Suprapubic skin (tissue), 4 donors: ENCODE data around the gene TCERG1L. TPM values are rescaled to one million over a fixed set of nuclear protein-coding genes. Genes with fewer than 3 reads are reported as not detected.
A peak's percentile ranks its signal among the peaks of the same experiment; 100 is the strongest.

Experiments
- DNase-seq, 2 donors: peaks; one replicate each; pipeline ENCODE4 v3.0.0-alpha.2; 2019; ENCODE audit warnings: low spot score in 2 of 2
- H3K27ac ChIP-seq: fragments of 200-600 bp; sonication (generic); one replicate; pipeline ENCODE4 v1.5.1; 2019
- H3K27me3 ChIP-seq: fragments of 200-600 bp; sonication (generic); one replicate; pipeline ENCODE4 v1.5.1; 2019
- H3K36me3 ChIP-seq: fragments of 200-600 bp; sonication (generic); one replicate; pipeline ENCODE4 v1.5.1; 2019
- H3K4me1 ChIP-seq: fragments of 200-600 bp; sonication (generic); one replicate; pipeline ENCODE4 v1.5.1; 2019
- H3K4me3 ChIP-seq: fragments of 200-600 bp; sonication (generic); one replicate; pipeline ENCODE4 v1.5.1; 2019; ENCODE audit warnings: mild to moderate bottlenecking
- H3K9me3 ChIP-seq: fragments of 200-600 bp; sonication (generic); one replicate; pipeline ENCODE4 v1.5.1; 2019
- CTCF ChIP-seq, 2 donors: fragments of 200-600 bp in 1 of 2; fragments of 450-650 bp in 1 of 2; sonication (generic) in 1 of 2; IDR thresholded peaks; one replicate each; pipeline ENCODE4 v1.5.1; 2016 to 2019; ENCODE audit warnings: antibody characterized with exemption in 2 of 2, mild to moderate bottlenecking in 1 of 2, moderate library complexity in 1 of 2
- EP300 ChIP-seq: sonication (generic); formaldehyde crosslinking; IDR thresholded peaks from one replicate; pipeline ENCODE4 v1.6.1; 2017; ENCODE audit warnings: antibody characterized with exemption
- POLR2A ChIP-seq, 2 donors: fragments of 450-650 bp; IDR thresholded peaks; one replicate each; pipeline ENCODE4 v1.6.1; 2017; ENCODE audit warnings: antibody characterized with exemption in 2 of 2, mild to moderate bottlenecking in 2 of 2, moderate library complexity in 2 of 2
- POLR2AphosphoS5 ChIP-seq, 3 donors: sonication (generic); formaldehyde crosslinking; IDR thresholded peaks; one replicate each; pipeline ENCODE4 v1.6.1; 2017; ENCODE audit warnings: antibody characterized with exemption in 3 of 3
- WGBS: methylation state at CpG from one replicate; pipeline ENCODE4 v1.1.5; 2018; 5-methylcytosine and 5-hydroxymethylcytosine counted together
- total RNA-seq, 4 donors: library from RNA; depleted of rRNA; stranded (reverse); fragments of >200 nt; gene quantifications; one replicate each; pipeline ENCODE4 v1.1.0, GENCODE V29; 2016

TCERG1L gene
- total RNA-seq, 4 donors from 2014 or later, result 0.32 to 1.0 (median 0.51) TPM

GRCh38 chr10:131135716-131136115 lies 175.8 kb downstream of the TCERG1L start:
- TF ChIP-seq POLR2AphosphoS5 (IDR thresholded peaks at IDR 0.05), result no peak
- TF ChIP-seq EP300, result no peak
- TF ChIP-seq CTCF (IDR thresholded peaks at IDR 0.05), result no peak
- no peak for TF ChIP-seq POLR2A (IDR thresholded peaks at IDR 0.05)
- no peak for DNase-seq
- no peaks in the 10 kb centered on the region for H3K36me3 ChIP-seq
- H3K27me3 ChIP-seq, result peaks cover 6% of the 10 kb centered on the region
- H3K4me1 ChIP-seq, result peaks cover 22% of the 10 kb centered on the region
- no peak overlapping the region for H3K4me3 ChIP-seq
- no peaks in the 10 kb centered on the region for H3K9me3 ChIP-seq
- WGBS, result 85% methylated on average over 9 of the region's 12 CpGs
- no peak overlapping the region for H3K27ac ChIP-seq

- TF ChIP-seq CTCF (IDR thresholded peaks at IDR 0.05), result no peak
- TF ChIP-seq EP300, result no peak
- no peak for TF ChIP-seq POLR2A (IDR thresholded peaks at IDR 0.05)
- no peak for TF ChIP-seq POLR2AphosphoS5 (IDR thresholded peaks at IDR 0.05)
- no peaks in the 10 kb centered on the region for H3K9me3 ChIP-seq
- H3K4me3 ChIP-seq, result no peak overlapping the region
- DNase-seq, result peak in 1 of 2 donors; percentile 32
- WGBS, result 88% methylated on average over 7 of the region's 7 CpGs
- H3K27me3 ChIP-seq, result no peaks in the 10 kb centered on the region
- H3K4me1 ChIP-seq, result peaks cover 20% of the 10 kb centered on the region
- no peak overlapping the region for H3K27ac ChIP-seq
- H3K36me3 ChIP-seq, result no peaks in the 10 kb centered on the region
Observed at GRCh38 chr10:131134651-131135050, 176.9 kb downstream of the TCERG1L start.

GRCh38 chr10:131134001-131134576 lies 177.4 kb downstream of the TCERG1L start:
- H3K27me3 ChIP-seq, result no peaks in the 10 kb centered on the region
- no peaks in the 10 kb centered on the region for H3K36me3 ChIP-seq
- TF ChIP-seq POLR2AphosphoS5 (IDR thresholded peaks at IDR 0.05) (no peak), POLR2A (IDR thresholded peaks at IDR 0.05) (no peak), CTCF (IDR thresholded peaks at IDR 0.05) (no peak), EP300 (no peak)
- H3K9me3 ChIP-seq, result no peaks in the 10 kb centered on the region
- H3K4me1 ChIP-seq, result peaks cover 15% of the 10 kb centered on the region
- DNase-seq, result peak in 1 of 2 donors; percentile 40
- no peak overlapping the region for H3K27ac ChIP-seq
- H3K4me3 ChIP-seq, result no peak overlapping the region
- 96% methylated on average over 6 of the region's 7 CpGs for WGBS

- H3K27ac ChIP-seq, result no peak overlapping the region
- H3K4me1 ChIP-seq, result peaks cover 15% of the 10 kb centered on the region
- H3K4me3 ChIP-seq, result no peak overlapping the region
- H3K36me3 ChIP-seq, result no peaks in the 10 kb centered on the region
- no peak for DNase-seq
- 92% methylated on average over 7 of the region's 8 CpGs for WGBS
- no peak for TF ChIP-seq POLR2AphosphoS5 (IDR thresholded peaks at IDR 0.05)
- no peak for TF ChIP-seq POLR2A (IDR thresholded peaks at IDR 0.05)
- TF ChIP-seq CTCF (IDR thresholded peaks at IDR 0.05), result no peak
- TF ChIP-seq EP300, result no peak
- H3K9me3 ChIP-seq, result no peaks in the 10 kb centered on the region
- H3K27me3 ChIP-seq, result no peaks in the 10 kb centered on the region
Observed at GRCh38 chr10:131132681-131133080, 178.8 kb downstream of the TCERG1L start.

- no peak for TF ChIP-seq POLR2A (IDR thresholded peaks at IDR 0.05)
- TF ChIP-seq EP300, result no peak
- no peak for TF ChIP-seq CTCF (IDR thresholded peaks at IDR 0.05)
- Histone ChIP-seq H3K4me1 (peaks cover 20% of the 10 kb centered on the region), H3K27ac (no peak overlapping the region), H3K4me3 (no peak overlapping the region), H3K9me3 (no peaks in the 10 kb centered on the region), H3K27me3 (peaks cover 4% of the 10 kb centered on the region), H3K36me3 (no peaks in the 10 kb centered on the region)
- 20% methylated on average over 20 of the region's 25 CpGs for WGBS
- DNase-seq, result no peak
Observed at GRCh38 chr10:131131726-131132591, 179.6 kb downstream of the TCERG1L start.
